NCI-H460 (cell line): ENCODE data around the gene TTC7B. TPM values are rescaled to one million over a fixed set of nuclear protein-coding genes. Genes with fewer than 3 reads are reported as not detected.

Experiments
- DNase-seq: peaks from one replicate; pipeline ENCODE4 v3.0.0-alpha.2; 2016; ENCODE audit warnings: low read depth; ENCODE audit errors: extremely low read depth
- total RNA-seq: library from RNA; depleted of rRNA; stranded (reverse); fragments of >200 nt; shearing (Covaris generic); gene quantifications from 2 replicates; pipeline ENCODE4 v1.2.3, GENCODE V29; 2014; rRNA removed

The TTC7B gene
- total RNA-seq, 1 experiment from 2014 or later: 40.9 TPM

- no peak for DNase-seq
Measured at GRCh38 chr14:90483571-90483974, 332.7 kb downstream of the TTC7B start.

- no peak for DNase-seq
Measured at GRCh38 chr14:90483117-90483516, 333.1 kb downstream of the TTC7B start.

- DNase-seq: no peak
Measured at GRCh38 chr14:90475298-90475697, 340.9 kb downstream of the TTC7B start.

Other genes starting within 250 kb of the TTC7B start
- 4.6 TPM in 2 replicates for gene RPS6KA5, start 244.2 kb upstream of the TTC7B start, total RNA-seq